Peyer's patch (tissue), 4 donors: Measurements from ENCODE around the gene FBXO28.

ENCODE experiments used
- POLR2A ChIP-seq, 2 donors: fragments of 450-650 bp; IDR thresholded peaks; one replicate each; pipeline ENCODE4 v1.5.1; 2017; ENCODE audit warnings: antibody characterized with exemption in 2 of 2, mild to moderate bottlenecking in 2 of 2, moderate library complexity in 2 of 2
- TF ChIP-seq, protein P1 (sequence below), 6 experiments: fragments of 450-650 bp in 4 of 6; fragments of 200-600 bp in 2 of 6; sonication (generic) in 1 of 6; IDR thresholded peaks; one replicate each; pipeline ENCODE4 v1.5.1; 2017 to 2019; ENCODE audit warnings: antibody characterized with exemption in 6 of 6, mild to moderate bottlenecking in 3 of 6, moderate library complexity in 1 of 6

GRCh38 chr1:224095339-224095738, 18.6 kb upstream of the FBXO28 start:
- TF ChIP-seq, protein P1, sequence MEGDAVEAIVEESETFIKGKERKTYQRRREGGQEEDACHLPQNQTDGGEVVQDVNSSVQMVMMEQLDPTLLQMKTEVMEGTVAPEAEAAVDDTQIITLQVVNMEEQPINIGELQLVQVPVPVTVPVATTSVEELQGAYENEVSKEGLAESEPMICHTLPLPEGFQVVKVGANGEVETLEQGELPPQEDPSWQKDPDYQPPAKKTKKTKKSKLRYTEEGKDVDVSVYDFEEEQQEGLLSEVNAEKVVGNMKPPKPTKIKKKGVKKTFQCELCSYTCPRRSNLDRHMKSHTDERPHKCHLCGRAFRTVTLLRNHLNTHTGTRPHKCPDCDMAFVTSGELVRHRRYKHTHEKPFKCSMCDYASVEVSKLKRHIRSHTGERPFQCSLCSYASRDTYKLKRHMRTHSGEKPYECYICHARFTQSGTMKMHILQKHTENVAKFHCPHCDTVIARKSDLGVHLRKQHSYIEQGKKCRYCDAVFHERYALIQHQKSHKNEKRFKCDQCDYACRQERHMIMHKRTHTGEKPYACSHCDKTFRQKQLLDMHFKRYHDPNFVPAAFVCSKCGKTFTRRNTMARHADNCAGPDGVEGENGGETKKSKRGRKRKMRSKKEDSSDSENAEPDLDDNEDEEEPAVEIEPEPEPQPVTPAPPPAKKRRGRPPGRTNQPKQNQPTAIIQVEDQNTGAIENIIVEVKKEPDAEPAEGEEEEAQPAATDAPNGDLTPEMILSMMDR (IDR thresholded peaks at IDR 0.05) = no peak
- no peak for TF ChIP-seq POLR2A (IDR thresholded peaks at IDR 0.05)
